K562 (cell line): ENCODE measurements around the gene ORAI2. TPM values are rescaled to one million over a fixed set of nuclear protein-coding genes. Genes with fewer than 3 reads are reported as not detected.
A peak's percentile ranks its signal among the peaks of the same experiment; 100 is the strongest.
"Not testable (repeated sequence)": the region's sequence is repeated elsewhere in the genome, so short reads cannot be mapped to it uniquely, and the experiment has no call there.

ENCODE experiments used
- ATAC-seq: fragments of 200-7000 bp; cut with Tn5 transposase; 3 replicates; pipeline ENCODE4 v1.9.1; 2020; ENCODE audit warnings: moderate library complexity
- BruUV-seq: library from RNA; stranded (reverse); fragments of 400-500 nt; replicated peaks from 2 replicates; lab custom pipeline; 2021; lab: Mats Ljungman, UMichigan
- CTCF ChIA-PET: fragments of 300-600 bp; formaldehyde crosslinking; extraction: SDS; loops from one replicate; lab custom pipeline; 2021; ENCODE audit warnings: low intra/inter-chr PET ratio; lab: Yijun Ruan, JAX
- POLR2A ChIA-PET: fragments of 300-600, 350-650 bp; sonication (Branson Sonifier 250); formaldehyde crosslinking; extraction: SDS; loops from one replicate; lab custom pipeline; 2021; ENCODE audit warnings: antibody characterized with exemption, inconsistent platforms; lab: Yijun Ruan, JAX
- DNase-seq, 4 experiments: peaks; one replicate each; pipeline versions ENCODE4 v3.0.0 to v3.0.0-alpha.2; 2011 to 2018; ENCODE audit warnings: low spot score in 3 of 4, mixed read lengths in 3 of 4; ENCODE audit errors: extremely low read depth in 1 of 4
- FAIRE-seq: peaks from 2 replicates; lab custom pipeline; 2011; peaks lifted over from hg19 to GRCh38; lab: Jason Lieb, UNC
- H2AFZ ChIP-seq: 2 replicates; pipeline ENCODE4 v1.6.0; 2011; ENCODE audit warnings: low read depth, low read length, control low read depth, inconsistent platforms
- H3K27ac ChIP-seq: fragments of 200-600 bp; 3 replicates; pipeline ENCODE4 v1.8.0; 2011; ENCODE audit warnings: low read depth, mild to moderate bottlenecking, control low read depth, inconsistent platforms, low read length, moderate library complexity, mixed read lengths; ENCODE audit errors: extremely low read depth
- H3K27me3 ChIP-seq, 2 experiments: fragments of 300-600 bp in 1 of 2; 2 replicates in 1 of 2; 3 replicates in 1 of 2; pipeline versions ENCODE4 v1.6.0 to v1.8.0; 2011; ENCODE audit warnings: inconsistent platforms in 2 of 2, low read length in 2 of 2, mild to moderate bottlenecking in 1 of 2, mixed read lengths in 1 of 2, moderate library complexity in 1 of 2; ENCODE audit not compliant: control insufficient read depth in 2 of 2, insufficient read depth in 2 of 2
- H3K36me3 ChIP-seq: fragments of 300-600 bp; 3 replicates; pipeline ENCODE4 v1.8.0; 2011; ENCODE audit warnings: mild to moderate bottlenecking, low read length, inconsistent platforms; ENCODE audit not compliant: control insufficient read depth, insufficient read depth
- H3K4me1 ChIP-seq, 2 experiments: fragments of 200-600 bp in 1 of 2; replicated peaks in 1 of 2; 2 replicates in 1 of 2; 3 replicates in 1 of 2; pipeline versions ENCODE4 v1.5.1 to v1.8.0; 2011; ENCODE audit warnings: inconsistent platforms in 2 of 2, low read length in 2 of 2, mild to moderate bottlenecking in 1 of 2, mixed read lengths in 1 of 2, moderate library complexity in 1 of 2; ENCODE audit not compliant: control insufficient read depth in 2 of 2, insufficient read depth in 2 of 2
- H3K4me2 ChIP-seq: 2 replicates; pipeline ENCODE4 v1.6.1; 2011; ENCODE audit warnings: low read length, control low read depth, inconsistent platforms, mixed read lengths; ENCODE audit not compliant: insufficient read depth
- H3K4me3 ChIP-seq: fragments of 200-600 bp; sonication (generic), shearing (Covaris generic); 2 replicates; pipeline ENCODE4 v1.5.1; 2016; ENCODE audit warnings: control low read depth, inconsistent platforms
- H3K79me2 ChIP-seq: fragments of 200-600 bp; 3 replicates; pipeline ENCODE4 v1.8.0; 2011; ENCODE audit warnings: low read length, inconsistent platforms; ENCODE audit not compliant: control insufficient read depth, insufficient read depth
- H3K9ac ChIP-seq, 2 experiments: 2 replicates each; pipeline versions ENCODE4 v1.6.0 to v1.6.1; 2011; ENCODE audit warnings: low read depth in 2 of 2, low read length in 2 of 2, control low read depth in 1 of 2, inconsistent platforms in 1 of 2, mild to moderate bottlenecking in 1 of 2, mixed read lengths in 1 of 2; ENCODE audit not compliant: insufficient read depth in 1 of 2
- H3K9me1 ChIP-seq: one replicate; pipeline ENCODE4 v1.6.0; 2011; ENCODE audit warnings: inconsistent platforms, mild to moderate bottlenecking, low read length, moderate library complexity; ENCODE audit not compliant: control insufficient read depth, insufficient read depth
- H3K9me3 ChIP-seq: replicated peaks from 2 replicates; pipeline ENCODE4 v1.5.1; 2011; ENCODE audit warnings: low read depth, low read length, inconsistent platforms; ENCODE audit not compliant: control insufficient read depth, insufficient read depth
- H4K20me1 ChIP-seq: replicated peaks from 2 replicates; pipeline ENCODE4 v1.6.1; 2011; ENCODE audit warnings: low read length, inconsistent platforms, mixed read lengths; ENCODE audit not compliant: control insufficient read depth, insufficient read depth
- BCOR ChIP-seq: fragments of 450-650 bp; IDR thresholded peaks from 2 replicates; pipeline ENCODE4 v1.6.1; 2016
- CEBPB ChIP-seq: fragments of 450-650 bp; IDR thresholded peaks from 2 replicates; pipeline ENCODE4 v1.6.1; 2016; ENCODE audit warnings: missing genetic modification characterization, missing compliant biosample characterization
- CTCF ChIP-seq, 3 experiments: IDR thresholded peaks in 2 of 3; conservative IDR thresholded peaks in 1 of 3; 2 replicates each; pipeline ENCODE4 v1.5.1; 2011 to 2012; ENCODE audit warnings: low read length in 3 of 3, mild to moderate bottlenecking in 3 of 3, control low read depth in 2 of 3, improper control_type of control experiment in 1 of 3, inconsistent platforms in 1 of 3, low read depth in 1 of 3, mixed read lengths in 1 of 3, moderate library complexity in 1 of 3; ENCODE audit not compliant: insufficient read depth in 2 of 3
- FIP1L1 ChIP-seq: fragments of 200-400 bp; formaldehyde crosslinking; IDR thresholded peaks from 2 replicates; pipeline ENCODE4 v1.6.1; 2018; ENCODE audit warnings: mild to moderate bottlenecking, low read depth, low read length; ENCODE audit not compliant: poor library complexity, severe bottlenecking
- MCM7 ChIP-seq, 2 experiments: fragments of 450-650 bp; IDR thresholded peaks; 2 replicates each; pipeline ENCODE4 v1.6.1; 2016 to 2018
- POLR2G ChIP-seq: fragments of 200-400 bp; formaldehyde crosslinking; IDR thresholded peaks from 2 replicates; pipeline ENCODE4 v1.6.1; 2017; ENCODE audit warnings: low read depth, mild to moderate bottlenecking, antibody characterized with exemption, low read length, moderate library complexity
- RBFOX2 ChIP-seq: fragments of 200-400 bp; formaldehyde crosslinking; IDR thresholded peaks from 2 replicates; pipeline ENCODE4 v1.6.1; 2017; ENCODE audit warnings: low read depth, mild to moderate bottlenecking, low read length, moderate library complexity
- SRSF9 ChIP-seq: fragments of 200-400 bp; formaldehyde crosslinking; IDR thresholded peaks from 2 replicates; pipeline ENCODE4 v1.6.1; 2017; ENCODE audit warnings: low read depth, low read length, borderline replicate concordance
- TFAP4 ChIP-seq: sonication (generic); formaldehyde crosslinking; IDR thresholded peaks from 2 replicates; pipeline ENCODE4 v1.8.0; 2022; ENCODE audit warnings: missing genetic modification reagents, mild to moderate bottlenecking, moderate library complexity, borderline replicate concordance
- ZNF121 ChIP-seq: sonication (generic); formaldehyde crosslinking; conservative IDR thresholded peaks from 2 replicates; pipeline ENCODE4 v1.8.0; 2022; ENCODE audit warnings: missing genetic modification reagents
- WGBS: fragments of 100-300 bp; shearing (Covaris generic); methylation state at CpG from one replicate; pipeline ENCODE4 v1.1.6; 2016; ENCODE audit warnings: low coverage, mixed read lengths; ENCODE audit not compliant: insufficient coverage; ENCODE audit errors: missing lambda C conversion rate; 5-methylcytosine and 5-hydroxymethylcytosine counted together
- in situ Hi-C: fragments of 300-500 bp; cut with MboI; formaldehyde crosslinking; loops from 4 replicates; pipeline ENCODE4 v1.15.0; 2018; ENCODE audit warnings: inconsistent platforms, mixed read lengths
- intact Hi-C: fragments of 100-400 bp; cut with micrococcal nuclease; formaldehyde crosslinking; loops from 2 replicates; pipeline ENCODE4 v1.14.2; 2022
- polyA plus RNA-seq, 8 experiments: library from polyadenylated mRNA; depleted of rRNA in 4 of 8; stranded (reverse) in 5 of 8; unstranded in 3 of 8; fragments of >200 nt; fragmentation: Nextera tagmentation in 2 of 8; fragmentation: Illumina TruSeq in 1 of 8; extraction: Ambion mirVana in 2 of 8; extraction: Trizol in 1 of 8; gene quantifications; 2 replicates each; pipeline versions ENCODE4 v1.2.1 to v1.2.3, GENCODE V29; 2011 to 2014; ENCODE audit warnings: inconsistent platforms in 1 of 8, missing spikeins in 1 of 8
- total RNA-seq, 7 experiments: library from RNA; depleted of rRNA in 6 of 7; stranded (reverse); fragments of >200 nt in 6 of 7; fragmentation: Illumina TruSeq in 2 of 7; extraction: Trizol in 2 of 7; gene quantifications; 2 replicates each; pipeline versions ENCODE4 v1.2.1 to v1.2.3, GENCODE V29; 2011 to 2021; ENCODE audit warnings: low replicate concordance in 1 of 7

The ORAI2 gene
- total and polyA plus RNA-seq, 9 of the 15 experiments (the other 6 are each of a cell fraction or from before 2014, with no cell fraction given) = 1.1 to 27.7 (median 9.2) TPM

- H2AFZ ChIP-seq, H4K20me1 ChIP-seq, FAIRE-seq, DNase-seq, H3K9me3 ChIP-seq, H3K79me2 ChIP-seq, BruUV-seq, H3K27ac ChIP-seq, H3K9me1 ChIP-seq, CTCF ChIA-PET, intact Hi-C loops, H3K4me3 ChIP-seq, ATAC-seq, H3K4me2 ChIP-seq, H3K27me3 ChIP-seq: not testable (repeated sequence)
- peaks cover 37% of the 10 kb centered on the region; the same call in 2 of the 3 replicates for H3K36me3 ChIP-seq
- in situ Hi-C loops = loop anchor here (25.0 kb wide), 2 partner anchors 107 to 207 kb away; partner anchors contain the start of genes POLR2J2, POLR2J3, SPDYE2 and SPDYE2B
- peak; percentile 46; the same call in 1 of the 2 replicates for TF ChIP-seq CEBPB (tag)
- TF ChIP-seq ZNF121 (CRISPR knock-in tag) = peak; percentile 76
- 0 out of 2 replicates have a peak, but pooled peaks have one; percentile 25 for TF ChIP-seq BCOR
- 88% methylated on average over 10 of the region's 10 CpGs for WGBS
- H3K9ac ChIP-seq = peak overlapping the region in 1 of 2 experiments; percentile 61; a peak in 1 of 4 replicates
- POLR2A ChIA-PET = interaction anchor here (0.9 to 1.0 kb wide), 2 partner anchors 8 to 10 kb away, joined by 3 to 8 read pairs; no protein-coding TSS in a partner anchor
- H3K4me1 ChIP-seq = peaks cover 7 to 38% of the 10 kb centered on the region in 2 experiments; a peak in 3 of 5 replicates
These were observed 21.6 kb downstream of the ORAI2 start for GRCh38 chr7:102454932-102455331.

- Histone ChIP-seq H3K4me3 (no peak overlapping the region), H3K9me1 (peaks cover 3% of the 10 kb centered on the region), H3K9ac (peak overlapping the region in 1 of 2 experiments; percentile 78; a peak in 2 of 4 replicates), H3K27me3 (no peaks in the 10 kb centered on the region), H3K4me1 (peaks cover 7 to 38% of the 10 kb centered on the region in 2 experiments; a peak in 3 of 5 replicates), H3K4me2 (no peak overlapping the region), H2AFZ (no peak overlapping the region), H3K79me2 (0 out of 3 replicates have a peak, but pooled peaks cover 4% of the 10 kb centered on the region), H3K36me3 (peaks cover 39% of the 10 kb centered on the region; the same call in 2 of the 3 replicates)
- no TSS peak for BruUV-seq
- WGBS = 66% methylated on average over 9 of the region's 11 CpGs
- TF ChIP-seq TFAP4 (CRISPR knock-in tag) = peak; percentile 46; the same call in 1 of the 2 replicates
- peak; percentile 46 for TF ChIP-seq RBFOX2
- TF ChIP-seq CTCF (IDR thresholded peaks at IDR 0.05 in 2 of 3, conservative IDR thresholded peaks at IDR 0.05 in 1 of 3; ENCODE audit: insufficient read depth in 2 of 3, low read depth in 1 of 3, low read length in 3 of 3) = no peak
- TF ChIP-seq FIP1L1 = no peak
- no peak for TF ChIP-seq SRSF9
- TF ChIP-seq POLR2G = peak; percentile 55; the same call in 1 of the 2 replicates
- no peak for TF ChIP-seq MCM7 (IDR thresholded peaks at IDR 0.05)
- TF ChIP-seq, all 486 proteins: peak for 3
- POLR2A ChIA-PET = interaction anchor here (0.9 to 1.2 kb wide), 2 partner anchors 9 to 10 kb away, joined by 3 read pairs; no protein-coding TSS in a partner anchor
- DNase-seq (no peak), ATAC-seq (peak; percentile 6), FAIRE-seq (no peak)
- Histone ChIP-seq H4K20me1 (no peaks in the 10 kb centered on the region), H3K27ac (no peak overlapping the region), H3K9me3 (no peaks in the 10 kb centered on the region)
- CTCF ChIA-PET = no interaction called here
- intact Hi-C loops = no loop called here
- in situ Hi-C loops = loop anchor here (25.0 kb wide), 2 partner anchors 107 to 207 kb away; partner anchors contain the start of genes POLR2J2, POLR2J3, SPDYE2 and SPDYE2B
These were observed 22.2 kb downstream of the ORAI2 start for GRCh38 chr7:102455596-102455995.
